GM21423 (cell line): ENCODE measurements around the gene NUP205.
A peak's percentile ranks its signal among the peaks of the same experiment; 100 is the strongest.
"Not testable (repeated sequence)": the region's sequence is repeated elsewhere in the genome, so short reads cannot be mapped to it uniquely, and the experiment has no call there.

ENCODE experiments used
- ATAC-seq: cut with Tn5 transposase; IDR thresholded peaks from one replicate; pipeline ENCODE4 v1.9.1; 2021; ENCODE audit warnings: mild to moderate bottlenecking, moderate library complexity; ENCODE audit not compliant: unreplicated experiment

The NUP205 gene

DNA sequence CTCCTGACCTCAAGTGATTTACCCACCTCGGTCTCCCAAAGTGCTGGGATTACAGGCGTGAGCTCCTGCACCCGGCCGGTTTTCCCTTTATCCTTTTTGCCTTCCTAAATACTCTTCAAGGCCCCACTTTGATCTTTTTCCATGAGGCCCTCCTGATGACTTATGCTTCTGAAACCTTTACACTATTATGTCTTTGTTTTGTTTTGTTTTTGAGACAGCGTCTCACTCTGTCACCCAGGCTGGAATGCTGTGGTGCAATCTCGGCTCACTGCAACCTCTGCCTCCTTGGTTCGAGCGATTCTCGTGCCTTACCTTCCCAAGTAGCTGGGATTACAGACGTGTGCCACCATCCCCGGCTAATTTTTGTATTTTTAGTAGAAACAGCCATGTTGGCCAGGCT lies 108.4 kb downstream of the NUP205 start:
- ATAC-seq: no peak

DNA sequence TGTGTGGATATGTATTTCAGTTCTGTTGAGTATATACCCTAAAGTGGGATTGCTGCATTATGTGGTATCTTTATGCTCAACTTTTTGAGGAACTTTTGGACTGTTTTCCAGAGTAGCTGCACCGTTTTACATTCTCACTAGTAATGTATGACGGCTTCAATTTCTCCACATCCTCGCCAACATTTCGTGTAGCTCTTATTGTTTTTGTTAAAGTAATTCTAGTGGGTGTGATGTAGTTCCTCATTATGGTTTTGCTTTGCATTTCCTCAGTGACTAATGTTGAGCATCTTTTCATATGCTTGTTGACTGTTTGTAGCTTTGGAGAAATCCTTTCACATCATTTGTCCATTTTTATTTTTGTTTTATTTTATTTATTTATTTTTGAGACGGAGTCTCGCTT lies 109.1 kb downstream of the NUP205 start:
- no peak for ATAC-seq

DNA sequence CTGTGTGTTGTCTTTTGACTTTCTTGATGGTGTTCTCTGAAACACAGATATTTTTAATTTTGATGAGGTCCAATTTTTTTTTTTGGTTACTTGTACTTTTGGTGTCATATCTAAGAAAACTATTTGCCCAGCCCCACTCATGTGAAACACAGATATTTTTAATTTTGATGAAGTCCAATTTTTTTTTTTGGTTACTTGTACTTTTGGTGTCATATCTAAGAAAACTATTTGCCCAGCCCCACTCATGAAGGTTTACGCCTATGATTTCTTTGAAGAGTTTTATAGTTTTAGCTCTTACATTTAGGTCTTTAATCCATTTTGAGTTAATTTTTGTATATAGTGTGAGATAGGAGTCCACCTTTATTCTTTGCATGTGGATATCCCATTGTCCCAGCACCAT lies 109.9 kb downstream of the NUP205 start:
- ATAC-seq: not testable (repeated sequence)

DNA sequence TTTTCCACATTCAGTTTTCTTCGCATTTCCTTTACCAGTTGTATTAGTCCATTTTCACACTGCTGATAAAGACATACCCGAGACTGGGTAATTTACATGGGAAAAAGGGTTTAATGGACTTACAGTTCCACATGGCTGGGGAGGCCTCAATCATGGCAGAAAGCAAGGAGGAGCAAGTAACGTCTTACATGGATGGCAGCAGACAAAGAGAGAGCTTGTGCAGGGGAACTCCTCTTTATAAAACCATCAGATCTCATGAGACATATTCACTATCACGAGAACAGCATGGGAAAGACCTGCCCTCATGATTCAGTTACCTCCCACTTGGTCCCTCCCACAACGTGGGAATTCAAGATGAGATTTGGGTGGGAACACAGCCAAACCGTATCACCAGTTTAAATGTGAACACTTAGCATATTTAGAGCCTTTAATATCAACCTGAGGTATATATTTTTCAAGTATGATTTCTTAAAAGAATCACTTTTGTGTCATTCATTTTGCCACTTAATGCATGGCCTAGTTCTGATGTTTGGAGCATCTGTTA lies 111.2 kb downstream of the NUP205 start:
- not testable (repeated sequence) for ATAC-seq

- ATAC-seq: no peak
Observed at GRCh38 chr7:135669774-135670173, 112.1 kb downstream of the NUP205 start.

DNA sequence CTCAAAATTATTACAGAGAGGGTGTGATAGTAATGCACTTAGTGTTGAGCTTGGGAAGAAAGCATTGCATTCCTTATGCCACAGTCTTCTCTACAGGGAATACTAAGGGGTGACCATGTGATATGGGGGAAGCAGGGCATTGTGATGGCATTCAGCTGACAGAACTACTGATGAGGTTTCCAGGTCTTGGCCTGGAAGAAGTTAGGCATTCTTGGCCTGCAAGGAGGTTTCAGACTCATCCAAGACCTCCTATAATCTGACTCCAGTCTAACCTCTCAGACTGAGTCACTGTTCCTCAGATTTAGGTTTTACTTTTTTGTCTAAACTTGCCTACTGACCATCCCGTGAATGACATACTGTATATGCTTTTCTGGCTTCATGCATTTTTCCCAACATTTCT lies 112.5 kb downstream of the NUP205 start:
- no peak for ATAC-seq

- peak; percentile 74 for ATAC-seq
Observed at GRCh38 chr7:135672560-135673359, 115.0 kb downstream of the NUP205 start.

DNA sequence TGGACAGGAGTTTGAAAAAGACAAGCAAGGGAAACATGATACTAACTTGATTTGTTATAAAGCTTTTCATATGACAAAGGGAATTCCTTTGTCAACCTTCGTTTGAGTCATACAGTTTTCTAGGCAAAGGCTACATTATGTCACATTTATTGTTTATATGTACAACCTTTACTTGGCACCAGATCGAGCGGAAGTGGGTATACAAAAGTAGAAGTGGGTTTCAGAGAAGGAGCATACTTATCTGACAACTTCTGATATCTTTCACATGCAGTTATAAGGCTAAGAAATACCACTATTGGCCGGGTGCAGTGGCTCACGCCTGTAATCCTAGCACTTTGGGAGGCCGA lies 115.6 kb downstream of the NUP205 start:
- no peak for ATAC-seq

DNA sequence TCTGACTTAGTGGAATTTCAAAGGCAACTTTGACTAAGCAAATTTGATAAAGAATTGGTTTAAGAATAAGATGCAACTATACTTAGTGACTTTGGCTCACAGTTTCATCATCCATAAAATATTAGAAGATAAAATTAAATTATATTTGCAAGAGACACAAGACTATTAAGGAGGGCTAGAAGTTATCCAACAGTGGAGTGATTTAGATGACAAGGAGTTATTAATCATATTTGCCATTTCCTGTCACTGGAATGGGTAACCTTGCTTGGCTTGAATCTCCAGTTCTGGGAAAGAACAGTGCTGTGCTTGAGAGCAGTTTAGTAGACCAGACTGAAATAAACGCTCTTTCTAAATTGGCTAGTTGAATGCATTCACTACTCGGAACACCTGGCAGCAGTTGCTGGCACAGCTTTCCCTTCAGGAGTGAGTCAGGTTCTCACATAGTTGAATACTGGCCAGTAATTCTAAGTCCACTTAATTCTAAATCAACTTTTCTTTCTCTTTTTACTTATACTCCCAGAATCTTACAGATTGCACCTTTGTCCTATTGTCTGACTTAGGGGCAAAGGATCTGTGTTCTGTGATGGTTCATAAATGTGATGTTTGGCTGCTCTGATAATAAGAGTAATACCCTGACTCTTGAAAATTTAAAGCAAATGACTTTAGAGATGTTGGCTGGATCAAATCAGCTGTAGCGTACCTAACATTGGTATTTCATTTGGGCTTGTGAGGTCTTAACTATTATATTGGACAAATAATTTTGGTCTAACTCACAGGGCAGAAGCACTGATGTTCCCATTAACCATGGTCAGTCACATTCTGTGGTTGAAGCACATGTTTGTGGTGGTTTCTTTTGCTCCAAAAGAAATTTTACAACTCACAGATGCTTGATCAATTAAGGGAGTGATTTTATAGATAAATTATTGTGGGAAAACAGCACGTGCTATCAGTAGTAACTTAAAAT lies 121.2 kb downstream of the NUP205 start:
- no peak for ATAC-seq

GRCh38 chr7:135681762-135682161 lies 124.0 kb downstream of the NUP205 start:
- ATAC-seq: no peak

- no peak for ATAC-seq
Observed at GRCh38 chr7:135682191-135682590, 124.5 kb downstream of the NUP205 start.

GRCh38 chr7:135683609-135684008 lies 125.9 kb downstream of the NUP205 start:
- ATAC-seq: no peak

DNA sequence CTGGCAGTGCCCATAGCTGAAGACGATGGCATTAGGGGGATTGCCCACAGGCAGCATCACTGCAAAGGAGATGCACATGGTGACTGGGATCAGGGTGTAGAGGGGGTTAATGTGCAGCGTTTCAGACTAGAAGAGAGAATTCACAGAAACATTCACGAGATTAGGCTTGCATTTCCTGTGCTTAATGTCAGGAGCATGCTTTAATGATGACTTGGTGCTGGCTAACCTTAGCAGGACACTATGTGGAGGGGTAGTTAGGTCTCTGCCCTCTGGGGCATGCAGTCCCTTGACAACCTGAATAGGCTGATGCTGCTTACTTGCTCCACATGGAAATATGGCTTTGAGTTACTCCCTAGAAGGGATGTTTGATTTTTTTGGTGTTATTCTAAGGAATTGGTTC lies 126.4 kb downstream of the NUP205 start:
- no peak for ATAC-seq

DNA sequence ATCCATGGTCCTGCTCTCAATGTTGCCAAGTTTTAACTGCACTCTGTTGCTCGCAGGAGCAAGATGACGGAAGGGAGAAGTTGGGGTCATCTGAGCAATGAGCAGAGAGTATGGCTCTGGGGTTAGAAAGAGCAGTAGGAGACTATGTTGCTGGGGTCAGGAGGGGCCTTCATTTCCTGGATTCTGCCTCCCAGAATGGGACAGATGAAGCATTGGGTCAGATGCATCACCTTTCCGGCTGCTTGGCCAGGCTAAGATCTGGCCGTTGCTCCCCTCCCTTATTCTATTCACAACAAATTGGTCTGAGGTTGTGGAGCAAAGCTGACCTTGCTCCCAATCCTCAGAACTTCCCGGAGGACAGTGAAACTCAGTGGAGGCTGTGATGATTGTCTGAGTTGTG lies 127.0 kb downstream of the NUP205 start:
- ATAC-seq: no peak

GRCh38 chr7:135685306-135686084 lies 127.8 kb downstream of the NUP205 start:
- ATAC-seq: no peak

DNA sequence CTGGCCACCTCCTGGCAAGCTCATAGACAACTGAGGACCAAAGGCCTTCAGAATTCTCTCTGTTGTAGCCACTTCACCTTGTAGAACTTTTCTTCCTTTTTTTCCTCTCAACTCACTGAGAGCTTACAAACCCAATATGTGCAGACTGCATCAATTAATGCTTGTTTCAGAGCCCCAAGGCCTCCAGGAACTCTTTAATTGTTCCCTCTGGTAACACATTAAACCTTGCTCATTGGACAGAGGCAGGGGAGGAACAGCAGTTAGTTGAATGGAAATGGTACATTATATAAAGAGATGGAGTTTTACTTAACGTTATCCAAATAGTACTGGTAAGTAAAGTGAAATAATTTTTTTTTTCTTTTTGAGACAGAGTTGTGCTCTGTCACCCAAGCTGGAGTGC lies 129.7 kb downstream of the NUP205 start:
- ATAC-seq: no peak

- no peak for ATAC-seq
Observed at GRCh38 chr7:135690566-135690965, 132.8 kb downstream of the NUP205 start.

- ATAC-seq: no peak
Observed at GRCh38 chr7:135692055-135692454, 134.3 kb downstream of the NUP205 start.

DNA sequence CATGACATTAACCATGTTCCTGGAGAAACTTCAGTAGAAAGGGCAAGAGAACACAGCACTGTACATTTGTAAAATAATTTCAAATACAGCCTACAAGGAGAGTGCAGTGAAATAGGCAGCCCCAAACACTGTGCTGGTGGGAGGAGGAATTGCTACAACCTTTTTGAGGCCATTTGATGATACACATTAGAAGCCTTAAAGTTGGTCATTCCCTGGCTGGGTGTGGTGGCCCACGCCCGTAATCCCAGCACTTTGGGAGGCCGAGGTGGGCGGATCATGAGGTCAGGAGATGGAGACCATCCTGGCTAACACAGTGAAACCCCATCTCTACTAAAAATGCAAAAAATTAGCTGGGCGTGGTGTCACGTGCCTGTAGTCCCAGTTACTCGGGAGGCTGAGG lies 134.9 kb downstream of the NUP205 start:
- ATAC-seq: not testable (repeated sequence)

DNA sequence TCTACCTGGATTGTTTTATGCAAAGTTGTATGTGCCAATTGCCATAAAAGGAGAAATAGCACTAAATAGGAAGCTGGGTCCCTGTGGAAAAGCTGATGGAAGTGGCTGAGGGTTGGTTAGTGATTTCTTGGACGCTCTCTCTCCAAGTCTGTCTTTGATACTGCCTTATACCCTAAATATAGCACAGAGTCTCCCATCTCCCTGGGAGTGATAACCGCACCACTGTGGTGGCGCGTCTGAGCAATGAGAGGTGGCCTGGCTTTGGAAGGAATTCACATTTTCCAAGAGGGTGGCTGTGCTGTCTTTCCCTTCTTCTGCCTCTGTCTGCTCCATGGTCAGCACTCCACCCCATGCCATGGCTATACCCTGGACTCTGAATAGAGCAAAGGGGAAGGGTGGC lies 135.8 kb downstream of the NUP205 start:
- no peak for ATAC-seq
